Panc1 (cell line): ENCODE measurements around the gene FAM81A. TPM values are rescaled to one million over a fixed set of nuclear protein-coding genes. Genes with fewer than 3 reads are reported as not detected.
"Not testable (repeated sequence)": the region's sequence is repeated elsewhere in the genome, so short reads cannot be mapped to it uniquely, and the experiment has no call there.

Experiments
- ATAC-seq: fragments of 200-7000 bp; cut with Tn5 transposase; 2 replicates; pipeline ENCODE4 v1.9.1; 2020; ENCODE audit warnings: mild to moderate bottlenecking, moderate library complexity
- BruUV-seq: library from RNA; stranded (reverse); fragments of 400-500 nt; replicated peaks from 2 replicates; lab custom pipeline; 2021; lab: Mats Ljungman, UMichigan
- CTCF ChIA-PET: fragments of 300-600 bp; sonication (Branson Sonifier 250); formaldehyde crosslinking; loops from one replicate; lab custom pipeline; 2022; ENCODE audit warnings: antibody characterized with exemption; lab: Charles Lee
- POLR2A ChIA-PET: fragments of 300-600 bp; sonication (Branson Sonifier 250); formaldehyde crosslinking; loops from one replicate; lab custom pipeline; 2022; ENCODE audit warnings: antibody characterized with exemption; lab: Charles Lee
- DNase-seq: peaks from one replicate; pipeline ENCODE4 v3.0.0-alpha.2; 2010; ENCODE audit warnings: low read depth, low spot score
- H3K27ac ChIP-seq: 2 replicates; pipeline ENCODE4 v1.5.1; 2011; ENCODE audit warnings: mild to moderate bottlenecking, low read length, inconsistent platforms
- H3K27me3 ChIP-seq: fragments of 200-500 bp; sonication (Bioruptor generic); 2 replicates; pipeline ENCODE4 v1.6.0; 2014; ENCODE audit warnings: low read length, inconsistent platforms; ENCODE audit not compliant: control insufficient read depth, insufficient read depth
- H3K36me3 ChIP-seq: fragments of 200-500 bp; sonication (Bioruptor generic); 2 replicates; pipeline ENCODE4 v1.5.1; 2014; ENCODE audit warnings: inconsistent platforms, mild to moderate bottlenecking, low read length, moderate library complexity; ENCODE audit not compliant: control insufficient read depth, insufficient read depth
- H3K4me1 ChIP-seq: 2 replicates; pipeline ENCODE4 v1.5.1; 2011; ENCODE audit warnings: inconsistent platforms, mild to moderate bottlenecking, low read length, moderate library complexity; ENCODE audit not compliant: control insufficient read depth, insufficient read depth
- H3K4me3 ChIP-seq, 2 experiments: 2 replicates each; pipeline ENCODE4 v1.5.1; 2011 to 2012; ENCODE audit warnings: low read depth in 2 of 2, low read length in 2 of 2, mild to moderate bottlenecking in 2 of 2, inconsistent platforms in 1 of 2, moderate library complexity in 1 of 2
- H3K9me3 ChIP-seq: fragments of 200-500 bp; sonication (Bioruptor generic); 2 replicates; pipeline ENCODE4 v1.5.1; 2014; ENCODE audit warnings: low read depth, mild to moderate bottlenecking, inconsistent platforms, low read length, moderate library complexity; ENCODE audit not compliant: control insufficient read depth, insufficient read depth
- POLR2AphosphoS5 ChIP-seq: IDR thresholded peaks from 2 replicates; pipeline ENCODE4 v1.6.1; 2012; ENCODE audit warnings: mild to moderate bottlenecking, low read depth, low read length, moderate library complexity
- SIN3A ChIP-seq: IDR thresholded peaks from 2 replicates; pipeline ENCODE4 v1.6.1; 2012; ENCODE audit warnings: low read depth, mild to moderate bottlenecking, low read length, moderate library complexity, borderline replicate concordance; ENCODE audit not compliant: insufficient read depth
- TCF7L2 ChIP-seq: IDR thresholded peaks from 2 replicates; pipeline ENCODE4 v1.6.1; 2011; ENCODE audit warnings: mild to moderate bottlenecking, low read depth, low read length, inconsistent platforms
- in situ Hi-C: cut with HindIII; loops from 2 replicates; pipeline ENCODE4 v1.10.0; 2016; ENCODE audit warnings: low sequenced_read_pairs, low pct_unique_long_range_greater_than_20kb
- intact Hi-C: fragments of 100-400 bp; cut with micrococcal nuclease; formaldehyde crosslinking; loops from one replicate; pipeline ENCODE4 v1.10.0; 2022; ENCODE audit not compliant: unreplicated experiment
- total RNA-seq: library from RNA; stranded (reverse); gene quantifications from one replicate; pipeline ENCODE4 v1.2.1, GENCODE V29; 2021; ENCODE audit not compliant: unreplicated experiment
- TF ChIP-seq, protein P1 (sequence below): fragments of 450-650 bp; IDR thresholded peaks from 2 replicates; pipeline ENCODE4 v1.5.1; 2017; ENCODE audit warnings: mild to moderate bottlenecking
- TF ChIP-seq, protein P2 (sequence below), 2 experiments: IDR thresholded peaks; 2 replicates each; pipeline ENCODE4 v1.6.1; 2011 to 2012; ENCODE audit warnings: low read depth in 2 of 2, control low read depth in 1 of 2, low read length in 1 of 2, mild to moderate bottlenecking in 1 of 2, moderate library complexity in 1 of 2; ENCODE audit not compliant: insufficient read depth in 1 of 2

The FAM81A gene
- total RNA-seq, 1 experiment from 2014 or later, result 7.3 TPM

DNA sequence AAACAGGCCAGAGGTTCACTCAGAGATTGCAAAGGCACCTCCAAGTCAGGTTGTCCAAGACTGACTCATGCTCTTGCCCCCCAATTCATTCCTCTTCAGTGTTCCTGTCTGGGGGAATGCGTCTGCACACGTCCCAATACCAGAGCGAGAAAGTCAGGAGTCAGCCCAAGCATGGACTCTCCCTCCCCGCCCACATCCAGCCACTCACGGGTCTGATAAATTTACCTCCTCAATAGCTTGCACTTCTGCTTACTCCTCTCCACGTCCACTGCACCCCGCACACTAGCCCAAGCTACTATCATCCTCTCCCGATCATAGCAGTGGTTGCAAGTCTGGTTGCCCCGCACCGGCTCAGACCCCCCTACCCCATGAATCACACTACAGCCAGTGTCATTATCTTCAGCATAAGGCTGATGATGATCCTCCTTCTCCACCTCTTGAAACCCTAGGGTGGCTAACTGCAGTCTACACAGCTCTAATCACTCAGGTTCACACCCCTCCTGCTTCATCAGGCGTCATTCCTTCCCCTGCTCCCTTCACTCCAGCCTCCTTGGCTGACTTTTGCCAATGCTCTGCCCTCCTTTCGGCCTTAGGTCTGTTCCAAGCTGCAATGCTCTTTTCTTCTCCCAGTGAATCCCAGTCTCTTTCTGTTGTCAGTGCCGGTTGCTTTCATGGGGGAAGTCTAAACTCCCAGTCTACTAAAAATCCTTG lies 37.7 kb upstream of the FAM81A start:
- Histone ChIP-seq H3K27me3 (no peaks in the 10 kb centered on the region), H3K4me1 (0 out of 2 replicates have a peak, but pooled peaks cover 2% of the 10 kb centered on the region), H3K36me3 (no peaks in the 10 kb centered on the region), H3K9me3 (no peaks in the 10 kb centered on the region), H3K27ac (no peak overlapping the region), H3K4me3 (no peak overlapping the region)
- ATAC-seq (no peak), DNase-seq (no peak)
- in situ Hi-C loops (no loop called here), intact Hi-C loops (no loop called here)
- ChIA-PET POLR2A (no interaction called here), CTCF (interaction anchor here (0.6 kb wide), 2 partner anchors 16 to 69 kb away, joined by 3 to 7 read pairs; no protein-coding TSS in a partner anchor)
- BruUV-seq, result no TSS peak
- TF ChIP-seq, protein P1, sequence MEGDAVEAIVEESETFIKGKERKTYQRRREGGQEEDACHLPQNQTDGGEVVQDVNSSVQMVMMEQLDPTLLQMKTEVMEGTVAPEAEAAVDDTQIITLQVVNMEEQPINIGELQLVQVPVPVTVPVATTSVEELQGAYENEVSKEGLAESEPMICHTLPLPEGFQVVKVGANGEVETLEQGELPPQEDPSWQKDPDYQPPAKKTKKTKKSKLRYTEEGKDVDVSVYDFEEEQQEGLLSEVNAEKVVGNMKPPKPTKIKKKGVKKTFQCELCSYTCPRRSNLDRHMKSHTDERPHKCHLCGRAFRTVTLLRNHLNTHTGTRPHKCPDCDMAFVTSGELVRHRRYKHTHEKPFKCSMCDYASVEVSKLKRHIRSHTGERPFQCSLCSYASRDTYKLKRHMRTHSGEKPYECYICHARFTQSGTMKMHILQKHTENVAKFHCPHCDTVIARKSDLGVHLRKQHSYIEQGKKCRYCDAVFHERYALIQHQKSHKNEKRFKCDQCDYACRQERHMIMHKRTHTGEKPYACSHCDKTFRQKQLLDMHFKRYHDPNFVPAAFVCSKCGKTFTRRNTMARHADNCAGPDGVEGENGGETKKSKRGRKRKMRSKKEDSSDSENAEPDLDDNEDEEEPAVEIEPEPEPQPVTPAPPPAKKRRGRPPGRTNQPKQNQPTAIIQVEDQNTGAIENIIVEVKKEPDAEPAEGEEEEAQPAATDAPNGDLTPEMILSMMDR, result no peak
- no peak for TF ChIP-seq SIN3A
- no peak for TF ChIP-seq TCF7L2
- TF ChIP-seq, protein P2, sequence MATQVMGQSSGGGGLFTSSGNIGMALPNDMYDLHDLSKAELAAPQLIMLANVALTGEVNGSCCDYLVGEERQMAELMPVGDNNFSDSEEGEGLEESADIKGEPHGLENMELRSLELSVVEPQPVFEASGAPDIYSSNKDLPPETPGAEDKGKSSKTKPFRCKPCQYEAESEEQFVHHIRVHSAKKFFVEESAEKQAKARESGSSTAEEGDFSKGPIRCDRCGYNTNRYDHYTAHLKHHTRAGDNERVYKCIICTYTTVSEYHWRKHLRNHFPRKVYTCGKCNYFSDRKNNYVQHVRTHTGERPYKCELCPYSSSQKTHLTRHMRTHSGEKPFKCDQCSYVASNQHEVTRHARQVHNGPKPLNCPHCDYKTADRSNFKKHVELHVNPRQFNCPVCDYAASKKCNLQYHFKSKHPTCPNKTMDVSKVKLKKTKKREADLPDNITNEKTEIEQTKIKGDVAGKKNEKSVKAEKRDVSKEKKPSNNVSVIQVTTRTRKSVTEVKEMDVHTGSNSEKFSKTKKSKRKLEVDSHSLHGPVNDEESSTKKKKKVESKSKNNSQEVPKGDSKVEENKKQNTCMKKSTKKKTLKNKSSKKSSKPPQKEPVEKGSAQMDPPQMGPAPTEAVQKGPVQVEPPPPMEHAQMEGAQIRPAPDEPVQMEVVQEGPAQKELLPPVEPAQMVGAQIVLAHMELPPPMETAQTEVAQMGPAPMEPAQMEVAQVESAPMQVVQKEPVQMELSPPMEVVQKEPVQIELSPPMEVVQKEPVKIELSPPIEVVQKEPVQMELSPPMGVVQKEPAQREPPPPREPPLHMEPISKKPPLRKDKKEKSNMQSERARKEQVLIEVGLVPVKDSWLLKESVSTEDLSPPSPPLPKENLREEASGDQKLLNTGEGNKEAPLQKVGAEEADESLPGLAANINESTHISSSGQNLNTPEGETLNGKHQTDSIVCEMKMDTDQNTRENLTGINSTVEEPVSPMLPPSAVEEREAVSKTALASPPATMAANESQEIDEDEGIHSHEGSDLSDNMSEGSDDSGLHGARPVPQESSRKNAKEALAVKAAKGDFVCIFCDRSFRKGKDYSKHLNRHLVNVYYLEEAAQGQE (IDR thresholded peaks at IDR 0.05; ENCODE audit: insufficient read depth in 1 of 2, low read depth in 2 of 2, low read length in 1 of 2), result no peak
- no peak for TF ChIP-seq POLR2AphosphoS5

DNA sequence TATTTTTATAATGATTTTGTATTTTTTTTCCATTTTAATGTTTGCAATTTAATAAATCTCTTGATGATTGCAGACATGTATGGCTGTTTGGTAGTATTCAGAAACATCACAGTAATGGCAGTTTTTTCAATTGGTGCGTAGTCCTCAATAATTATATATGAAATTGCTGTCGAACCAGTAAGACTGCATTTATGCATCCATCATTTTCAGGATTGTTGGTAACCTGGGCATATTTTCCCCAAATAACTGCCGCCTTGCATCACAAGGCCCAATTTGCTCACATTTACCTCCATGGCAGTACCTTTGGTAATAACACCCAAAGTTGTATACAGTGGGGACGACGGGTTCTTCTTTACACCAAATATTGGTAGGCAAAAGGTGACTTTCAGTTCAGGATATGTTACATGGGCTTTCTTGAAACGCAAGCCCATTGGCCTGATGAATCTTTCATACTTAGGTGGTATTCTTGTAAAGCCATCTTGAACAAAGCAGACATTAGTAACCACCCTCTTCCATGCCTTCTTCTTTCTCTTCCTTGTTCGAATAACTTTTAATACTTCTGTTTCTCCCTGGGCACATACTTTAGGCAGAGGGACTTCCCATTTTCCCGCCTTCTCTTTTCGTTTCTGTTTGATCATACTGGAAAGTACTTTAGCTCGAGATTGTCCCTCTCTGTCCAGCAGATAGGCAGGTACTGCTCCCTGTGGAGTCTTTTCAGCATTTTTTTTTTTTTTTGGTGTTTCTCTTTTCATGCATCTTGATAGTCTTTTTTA lies 36.7 kb upstream of the FAM81A start:
- intact Hi-C loops, ATAC-seq, POLR2A ChIA-PET, H3K4me3 ChIP-seq, H3K27ac ChIP-seq, H3K4me1 ChIP-seq, CTCF ChIA-PET, H3K9me3 ChIP-seq, BruUV-seq, H3K27me3 ChIP-seq, in situ Hi-C loops, DNase-seq, H3K36me3 ChIP-seq: not testable (repeated sequence)
